A549 (cell line): Measurements from ENCODE around the gene HERC2.

Source experiments
- BHLHE40 ChIP-seq: IDR thresholded peaks from 2 replicates; pipeline ENCODE4 v1.6.1; 2012; ENCODE audit warnings: low read depth, low read length, inconsistent platforms
- CHD2 ChIP-seq: fragments of 150-350 bp; IDR thresholded peaks from 2 replicates; pipeline ENCODE4 v1.6.1; 2014; ENCODE audit warnings: low read length; ENCODE audit not compliant: partially characterized antibody
- ELK1 ChIP-seq: fragments of 150-350 bp; IDR thresholded peaks from 2 replicates; pipeline ENCODE4 v1.6.1; 2014; ENCODE audit warnings: low read depth, mild to moderate bottlenecking, low read length
- EP300 ChIP-seq, 2 experiments: fragments of >200 bp; sonication (Bioruptor Twin); formaldehyde crosslinking; IDR thresholded peaks; 2 replicates in 1 of 2; 3 replicates in 1 of 2; pipeline ENCODE4 v1.6.1; 2016 to 2017
- HDAC2 ChIP-seq: fragments of 200-600 bp; sonication (generic); IDR thresholded peaks from 2 replicates; pipeline ENCODE4 v1.6.1; 2016
- MAX ChIP-seq: IDR thresholded peaks from 2 replicates; pipeline ENCODE4 v1.6.1; 2012
- MAZ ChIP-seq: fragments of 150-350 bp; IDR thresholded peaks from 2 replicates; pipeline ENCODE4 v1.6.1; 2014; ENCODE audit warnings: antibody characterized with exemption, low read depth, low read length, borderline replicate concordance
- MYC ChIP-seq: IDR thresholded peaks from 2 replicates; pipeline ENCODE4 v1.6.1; 2012; ENCODE audit warnings: mild to moderate bottlenecking, inconsistent platforms, low read length, improper control_type of control experiment, borderline replicate concordance
- POLR2A ChIP-seq: IDR thresholded peaks from 2 replicates; pipeline ENCODE4 v1.6.1; 2012; ENCODE audit warnings: mild to moderate bottlenecking, low read length
- RAD21 ChIP-seq, 2 experiments: fragments of >200 bp in 1 of 2; sonication (Bioruptor Twin) in 1 of 2; formaldehyde crosslinking in 1 of 2; IDR thresholded peaks in 1 of 2; conservative IDR thresholded peaks in 1 of 2; 2 replicates in 1 of 2; 3 replicates in 1 of 2; pipeline ENCODE4 v1.6.1; 2012 to 2018; ENCODE audit warnings: inconsistent platforms in 1 of 2
- RFX5 ChIP-seq: fragments of 450-650 bp; IDR thresholded peaks from 2 replicates; pipeline ENCODE4 v1.7.1; 2014; ENCODE audit warnings: antibody characterized with exemption, mild to moderate bottlenecking, moderate library complexity
- TF ChIP-seq, protein P1 (sequence below): fragments of >200 bp; sonication (Bioruptor Twin); formaldehyde crosslinking; IDR thresholded peaks from 3 replicates; pipeline ENCODE4 v1.5.1; 2016
- TF ChIP-seq, protein P2 (sequence below): fragments of 200-600 bp; sonication (generic); IDR thresholded peaks from 2 replicates; pipeline ENCODE4 v1.6.1; 2016; ENCODE audit warnings: antibody characterized with exemption, mild to moderate bottlenecking, moderate library complexity

DNA sequence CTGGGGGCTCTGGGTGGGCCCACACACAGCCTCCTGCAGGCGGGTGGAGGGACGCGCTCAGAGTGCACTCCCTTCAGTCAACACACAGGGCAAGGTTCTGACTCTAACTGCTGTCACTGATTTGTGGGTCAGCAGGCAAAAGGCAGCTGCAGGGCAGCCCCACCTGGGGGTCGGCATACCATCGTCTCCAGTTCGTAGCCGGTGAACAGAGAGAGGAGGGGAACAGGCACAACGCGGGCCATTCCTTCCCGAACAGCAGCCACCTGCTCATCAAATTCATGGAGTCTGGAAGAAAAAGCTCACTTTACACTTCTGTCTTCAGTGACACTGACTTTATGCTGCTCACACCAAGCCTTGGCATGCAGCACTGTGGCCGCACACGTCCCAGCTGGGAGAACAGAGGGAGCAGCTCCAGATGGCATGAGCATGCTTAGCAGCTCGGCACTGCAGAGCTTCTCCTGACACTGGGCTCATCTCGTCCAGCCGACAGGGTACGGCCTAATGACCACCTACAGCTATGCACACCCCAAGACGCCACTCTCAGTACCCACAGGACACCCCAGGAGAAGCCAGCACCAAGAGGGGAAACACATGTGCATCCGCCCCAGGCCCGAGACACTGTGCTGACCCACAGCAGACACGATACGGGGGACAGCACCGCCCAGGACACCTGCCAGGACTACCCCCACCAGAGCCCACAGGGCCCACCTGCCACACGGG is 208.4 kb downstream of the HERC2 start:
- TF ChIP-seq POLR2A: no peak
- no peak for TF ChIP-seq HDAC2
- TF ChIP-seq, protein P1, sequence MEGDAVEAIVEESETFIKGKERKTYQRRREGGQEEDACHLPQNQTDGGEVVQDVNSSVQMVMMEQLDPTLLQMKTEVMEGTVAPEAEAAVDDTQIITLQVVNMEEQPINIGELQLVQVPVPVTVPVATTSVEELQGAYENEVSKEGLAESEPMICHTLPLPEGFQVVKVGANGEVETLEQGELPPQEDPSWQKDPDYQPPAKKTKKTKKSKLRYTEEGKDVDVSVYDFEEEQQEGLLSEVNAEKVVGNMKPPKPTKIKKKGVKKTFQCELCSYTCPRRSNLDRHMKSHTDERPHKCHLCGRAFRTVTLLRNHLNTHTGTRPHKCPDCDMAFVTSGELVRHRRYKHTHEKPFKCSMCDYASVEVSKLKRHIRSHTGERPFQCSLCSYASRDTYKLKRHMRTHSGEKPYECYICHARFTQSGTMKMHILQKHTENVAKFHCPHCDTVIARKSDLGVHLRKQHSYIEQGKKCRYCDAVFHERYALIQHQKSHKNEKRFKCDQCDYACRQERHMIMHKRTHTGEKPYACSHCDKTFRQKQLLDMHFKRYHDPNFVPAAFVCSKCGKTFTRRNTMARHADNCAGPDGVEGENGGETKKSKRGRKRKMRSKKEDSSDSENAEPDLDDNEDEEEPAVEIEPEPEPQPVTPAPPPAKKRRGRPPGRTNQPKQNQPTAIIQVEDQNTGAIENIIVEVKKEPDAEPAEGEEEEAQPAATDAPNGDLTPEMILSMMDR: no peak
- no peak for TF ChIP-seq EP300 (IDR thresholded peaks at IDR 0.05)
- TF ChIP-seq, protein P2, sequence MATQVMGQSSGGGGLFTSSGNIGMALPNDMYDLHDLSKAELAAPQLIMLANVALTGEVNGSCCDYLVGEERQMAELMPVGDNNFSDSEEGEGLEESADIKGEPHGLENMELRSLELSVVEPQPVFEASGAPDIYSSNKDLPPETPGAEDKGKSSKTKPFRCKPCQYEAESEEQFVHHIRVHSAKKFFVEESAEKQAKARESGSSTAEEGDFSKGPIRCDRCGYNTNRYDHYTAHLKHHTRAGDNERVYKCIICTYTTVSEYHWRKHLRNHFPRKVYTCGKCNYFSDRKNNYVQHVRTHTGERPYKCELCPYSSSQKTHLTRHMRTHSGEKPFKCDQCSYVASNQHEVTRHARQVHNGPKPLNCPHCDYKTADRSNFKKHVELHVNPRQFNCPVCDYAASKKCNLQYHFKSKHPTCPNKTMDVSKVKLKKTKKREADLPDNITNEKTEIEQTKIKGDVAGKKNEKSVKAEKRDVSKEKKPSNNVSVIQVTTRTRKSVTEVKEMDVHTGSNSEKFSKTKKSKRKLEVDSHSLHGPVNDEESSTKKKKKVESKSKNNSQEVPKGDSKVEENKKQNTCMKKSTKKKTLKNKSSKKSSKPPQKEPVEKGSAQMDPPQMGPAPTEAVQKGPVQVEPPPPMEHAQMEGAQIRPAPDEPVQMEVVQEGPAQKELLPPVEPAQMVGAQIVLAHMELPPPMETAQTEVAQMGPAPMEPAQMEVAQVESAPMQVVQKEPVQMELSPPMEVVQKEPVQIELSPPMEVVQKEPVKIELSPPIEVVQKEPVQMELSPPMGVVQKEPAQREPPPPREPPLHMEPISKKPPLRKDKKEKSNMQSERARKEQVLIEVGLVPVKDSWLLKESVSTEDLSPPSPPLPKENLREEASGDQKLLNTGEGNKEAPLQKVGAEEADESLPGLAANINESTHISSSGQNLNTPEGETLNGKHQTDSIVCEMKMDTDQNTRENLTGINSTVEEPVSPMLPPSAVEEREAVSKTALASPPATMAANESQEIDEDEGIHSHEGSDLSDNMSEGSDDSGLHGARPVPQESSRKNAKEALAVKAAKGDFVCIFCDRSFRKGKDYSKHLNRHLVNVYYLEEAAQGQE: no peak
- no peak for TF ChIP-seq BHLHE40
- TF ChIP-seq MAZ: no peak
- no peak for TF ChIP-seq CHD2
- TF ChIP-seq RAD21 (conservative IDR thresholded peaks at IDR 0.05 in 1 of 2, IDR thresholded peaks at IDR 0.05 in 1 of 2): no peak
- TF ChIP-seq MYC: no peak
- TF ChIP-seq MAX: no peak
- TF ChIP-seq ELK1: no peak
- no peak for TF ChIP-seq RFX5
